ENCODE results near the gene LRRC59. TPM values are rescaled to one million over a fixed set of nuclear protein-coding genes. Genes with fewer than 3 reads are reported as not detected.

Gene LRRC59
- total RNA-seq, 2 donors from 2014 or later, result 87.9 to 98.2 TPM

GRCh38 chr17:50440172-50440837 lies 43.0 kb upstream of the LRRC59 start:
- Histone ChIP-seq H3K9me3 (ENCODE audit: control insufficient read depth, low read length) (no peaks in the 10 kb centered on the region), H3K4me3 (ENCODE audit: low read length) (no peak overlapping the region), H3K4me1 (ENCODE audit: control insufficient read depth, insufficient read depth, low read length) (no peaks in the 10 kb centered on the region), H3K27me3 (ENCODE audit: control insufficient read depth, insufficient read depth, low read length, poor library complexity, severe bottlenecking) (no peaks in the 10 kb centered on the region), H3K36me3 (ENCODE audit: control insufficient read depth, insufficient read depth, low read length) (no peaks in the 10 kb centered on the region), H3K27ac (ENCODE audit: low read depth, low read length) (no peak overlapping the region), H3K9ac (ENCODE audit: extremely low read depth, low read length, poor library complexity, severe bottlenecking) (no peak overlapping the region)
- Mint-ChIP-seq H3K27me3 (ENCODE audit: insufficient read depth) (no peaks in the 10 kb centered on the region), H3K36me3 (ENCODE audit: low read depth) (peaks cover 20% of the 10 kb centered on the region), H3K27ac (no peak overlapping the region), H3K4me1 (peaks cover 21% of the 10 kb centered on the region), H3K9me3 (no peaks in the 10 kb centered on the region), H3K4me3 (no peak overlapping the region)
- no peak for TF ChIP-seq CTCF (conservative IDR thresholded peaks at IDR 0.05)
- no peak for DNase-seq
- WGBS, 2 experiments (ENCODE audit: insufficient coverage in 1 of 2, insufficient read length in 1 of 2), result 91 to 92% methylated on average over 2 to 4 of the region's 4 CpGs

GRCh38 chr17:50439008-50439407 lies 41.7 kb upstream of the LRRC59 start:
- TF ChIP-seq CTCF (conservative IDR thresholded peaks at IDR 0.05), result no peak
- H3K9ac ChIP-seq (ENCODE audit: extremely low read depth, low read length, poor library complexity, severe bottlenecking), result no peak overlapping the region
- peaks cover 22% of the 10 kb centered on the region for H3K36me3 Mint-ChIP-seq (ENCODE audit: low read depth)
- WGBS, 2 experiments (ENCODE audit: insufficient coverage in 1 of 2, insufficient read length in 1 of 2), result 97 to 100% methylated on average over 1 of the region's 4 CpGs
- H3K27me3 Mint-ChIP-seq (ENCODE audit: insufficient read depth), result no peaks in the 10 kb centered on the region
- H3K27me3 ChIP-seq (ENCODE audit: control insufficient read depth, insufficient read depth, low read length, poor library complexity, severe bottlenecking), result no peaks in the 10 kb centered on the region
- no peak overlapping the region for H3K4me3 ChIP-seq (ENCODE audit: low read length)
- no peaks in the 10 kb centered on the region for H3K9me3 Mint-ChIP-seq
- no peaks in the 10 kb centered on the region for H3K4me1 ChIP-seq (ENCODE audit: control insufficient read depth, insufficient read depth, low read length)
- no peak overlapping the region for H3K27ac Mint-ChIP-seq
- no peak overlapping the region for H3K27ac ChIP-seq (ENCODE audit: low read depth, low read length)
- H3K36me3 ChIP-seq (ENCODE audit: control insufficient read depth, insufficient read depth, low read length), result no peaks in the 10 kb centered on the region
- H3K9me3 ChIP-seq (ENCODE audit: control insufficient read depth, low read length), result no peaks in the 10 kb centered on the region
- no peak overlapping the region for H3K4me3 Mint-ChIP-seq
- no peak for DNase-seq
- H3K4me1 Mint-ChIP-seq, result peaks cover 14% of the 10 kb centered on the region

DNA sequence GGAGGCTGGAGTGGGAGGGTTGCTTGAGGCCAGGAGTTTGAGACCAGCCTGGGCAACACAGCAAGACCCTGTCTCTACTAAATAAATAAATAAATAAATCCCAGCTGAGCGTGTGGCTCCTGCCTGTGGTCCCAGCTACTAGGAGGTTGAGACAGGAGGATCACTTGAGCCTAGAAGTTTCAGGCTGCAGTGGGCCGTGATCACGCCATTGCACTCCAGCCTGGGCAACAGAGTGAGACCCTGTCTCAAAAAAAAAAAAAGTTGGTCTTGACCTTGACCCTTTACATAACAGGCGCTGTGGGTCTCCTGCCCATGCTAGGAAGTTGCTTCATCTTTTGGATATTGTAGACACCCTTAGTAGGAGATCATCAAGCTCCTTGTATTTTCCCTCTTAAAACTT lies 40.1 kb upstream of the LRRC59 start:
- TF ChIP-seq CTCF (conservative IDR thresholded peaks at IDR 0.05), result no peak
- Histone ChIP-seq H3K4me1 (ENCODE audit: control insufficient read depth, insufficient read depth, low read length) (no peaks in the 10 kb centered on the region), H3K4me3 (ENCODE audit: low read length) (no peak overlapping the region), H3K9me3 (ENCODE audit: control insufficient read depth, low read length) (no peaks in the 10 kb centered on the region), H3K27ac (ENCODE audit: low read depth, low read length) (no peak overlapping the region), H3K27me3 (ENCODE audit: control insufficient read depth, insufficient read depth, low read length, poor library complexity, severe bottlenecking) (no peaks in the 10 kb centered on the region), H3K9ac (ENCODE audit: extremely low read depth, low read length, poor library complexity, severe bottlenecking) (no peak overlapping the region), H3K36me3 (ENCODE audit: control insufficient read depth, insufficient read depth, low read length) (no peaks in the 10 kb centered on the region)
- DNase-seq, result no peak
- Mint-ChIP-seq H3K4me1 (peaks cover 4% of the 10 kb centered on the region), H3K4me3 (no peak overlapping the region), H3K27me3 (ENCODE audit: insufficient read depth) (no peaks in the 10 kb centered on the region), H3K9me3 (no peaks in the 10 kb centered on the region), H3K36me3 (ENCODE audit: low read depth) (peaks cover 28% of the 10 kb centered on the region), H3K27ac (no peak overlapping the region)
- WGBS, 2 experiments (ENCODE audit: insufficient coverage in 1 of 2, insufficient read length in 1 of 2), result 89 to 98% methylated on average over 4 of the region's 4 CpGs
